GM11168 (cell line): ENCODE measurements around the gene NPFF.

ENCODE experiments used
- in situ Hi-C: fragments of 300-500 bp; cut with MboI; formaldehyde crosslinking; loops from one replicate; pipeline ENCODE4 v1.12.0; 2022; ENCODE audit warnings: low sequenced_read_pairs; ENCODE audit not compliant: unreplicated experiment

Gene NPFF

GRCh38 chr12:53515291-53515680, 8.0 kb upstream of the NPFF start:
- in situ Hi-C loops = no loop called here

GRCh38 chr12:53514628-53515290, 7.5 kb upstream of the NPFF start:
- in situ Hi-C loops = no loop called here

- in situ Hi-C loops = no loop called here
These were observed 6.6 kb upstream of the NPFF start for GRCh38 chr12:53513712-53514410.

- in situ Hi-C loops = no loop called here
These were observed 3.0 kb upstream of the NPFF start for GRCh38 chr12:53510181-53510812.

GRCh38 chr12:53508534-53509170, 1.4 kb upstream of the NPFF start:
- in situ Hi-C loops = no loop called here

- in situ Hi-C loops = no loop called here
These were observed 260 bp upstream of the NPFF start for GRCh38 chr12:53507603-53507885.

GRCh38 chr12:53506450-53506785, 866 bp downstream of the NPFF start:
- in situ Hi-C loops = no loop called here

- in situ Hi-C loops = no loop called here
These were observed 1.5 kb downstream of the NPFF start for GRCh38 chr12:53505555-53506449.

GRCh38 chr12:53505086-53505485, 2.2 kb downstream of the NPFF start:
- in situ Hi-C loops = no loop called here

- in situ Hi-C loops = no loop called here
These were observed 3.0 kb downstream of the NPFF start for GRCh38 chr12:53504004-53504920.

- in situ Hi-C loops = no loop called here
These were observed 4.1 kb downstream of the NPFF start for GRCh38 chr12:53502983-53503728.

GRCh38 chr12:53502331-53502730, 5.0 kb downstream of the NPFF start:
- in situ Hi-C loops = no loop called here

- in situ Hi-C loops = no loop called here
These were observed 5.6 kb downstream of the NPFF start for GRCh38 chr12:53501615-53502181.

- in situ Hi-C loops = no loop called here
These were observed 6.3 kb downstream of the NPFF start, which contains the start of gene TARBP2 for GRCh38 chr12:53500776-53501614. Gene TARBP2 (plus strand): TSS chr12:53501283. CDS start chr12:53501409, 126 bp downstream.

GRCh38 chr12:53500142-53500775, 7.0 kb downstream of the NPFF start:
- in situ Hi-C loops = no loop called here

- in situ Hi-C loops = no loop called here
These were observed 7.8 kb downstream of the NPFF start, which contains the start of gene MAP3K12 for GRCh38 chr12:53499266-53500141. Gene MAP3K12 (minus strand): TSS chr12:53499458. CDS start chr12:53487391, 12,067 bp downstream.
